GM19351 (cell line): ENCODE measurements around the gene REXO4.
"Not testable (repeated sequence)": the region's sequence is repeated elsewhere in the genome, so short reads cannot be mapped to it uniquely, and the experiment has no call there.

Experiments used
- ATAC-seq: cut with Tn5 transposase; IDR thresholded peaks from one replicate; pipeline ENCODE4 v1.9.1; 2021; ENCODE audit warnings: mild to moderate bottlenecking, moderate library complexity; ENCODE audit not compliant: unreplicated experiment

The REXO4 gene

DNA sequence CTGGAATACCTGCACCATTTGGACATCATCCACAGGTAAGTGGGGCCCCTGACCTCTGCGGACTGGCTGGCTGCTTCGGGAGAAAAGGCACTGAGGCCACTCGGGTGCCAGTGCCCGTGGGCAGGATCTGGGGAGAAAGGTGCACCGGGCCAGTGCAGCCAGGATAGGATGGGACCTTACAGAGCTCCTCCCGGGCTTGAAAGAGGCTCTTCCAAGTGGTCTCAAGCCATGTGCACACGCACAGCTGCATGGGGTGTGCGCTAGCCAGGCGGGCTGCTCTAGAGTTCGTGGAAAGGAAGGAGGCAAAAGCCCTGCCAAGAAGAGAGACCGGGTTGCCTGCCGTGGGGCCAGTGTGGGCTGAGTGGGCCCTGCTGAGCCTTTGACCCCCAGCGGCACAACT lies 28.2 kb downstream of the REXO4 start:
- no peak for ATAC-seq

DNA sequence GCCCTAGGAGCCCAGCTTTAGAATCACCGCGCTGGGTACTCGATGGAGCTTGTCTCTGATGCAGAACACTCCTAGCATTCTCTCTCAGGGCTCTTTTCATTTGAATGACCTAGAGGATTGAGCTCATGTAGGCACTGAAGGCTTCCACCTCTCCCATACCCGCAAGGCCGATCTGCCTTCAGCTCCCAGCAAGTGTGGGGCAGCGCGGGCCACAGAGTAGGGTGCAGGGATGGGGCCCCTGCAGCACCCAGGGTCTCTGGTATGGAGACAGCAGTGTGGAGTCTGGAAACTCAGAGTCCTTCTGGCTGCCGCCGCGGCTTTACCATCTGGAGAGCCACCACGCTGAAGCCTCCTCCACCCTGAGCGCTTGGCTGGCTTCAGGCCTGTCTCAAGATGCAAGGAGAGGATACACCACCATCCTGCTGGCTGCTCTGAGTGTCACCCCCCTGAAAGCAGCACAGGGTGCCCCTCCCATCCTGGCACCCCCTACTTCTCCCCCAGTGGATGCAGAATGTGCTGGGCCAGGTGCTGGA lies 28.7 kb downstream of the REXO4 start:
- no peak for ATAC-seq

DNA sequence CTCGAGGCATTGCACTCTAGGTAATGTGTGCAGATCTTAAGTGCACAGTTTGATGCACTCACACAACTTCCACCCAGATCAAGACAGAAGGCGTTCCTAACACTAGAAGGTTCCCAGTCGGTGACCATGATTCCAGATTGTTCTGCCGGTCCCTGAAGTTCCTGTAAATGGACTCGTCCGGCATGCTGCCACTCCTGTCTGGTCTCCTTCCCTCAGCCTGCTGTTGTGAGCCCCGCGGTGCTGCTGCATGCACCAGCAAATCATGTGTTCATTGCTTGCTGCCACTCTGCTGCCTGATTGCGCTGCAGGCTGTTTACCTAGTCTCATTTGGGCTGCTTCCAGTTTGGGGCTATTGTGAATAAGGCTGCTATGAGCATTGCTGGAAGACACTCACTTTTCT lies 30.1 kb downstream of the REXO4 start:
- no peak for ATAC-seq

DNA sequence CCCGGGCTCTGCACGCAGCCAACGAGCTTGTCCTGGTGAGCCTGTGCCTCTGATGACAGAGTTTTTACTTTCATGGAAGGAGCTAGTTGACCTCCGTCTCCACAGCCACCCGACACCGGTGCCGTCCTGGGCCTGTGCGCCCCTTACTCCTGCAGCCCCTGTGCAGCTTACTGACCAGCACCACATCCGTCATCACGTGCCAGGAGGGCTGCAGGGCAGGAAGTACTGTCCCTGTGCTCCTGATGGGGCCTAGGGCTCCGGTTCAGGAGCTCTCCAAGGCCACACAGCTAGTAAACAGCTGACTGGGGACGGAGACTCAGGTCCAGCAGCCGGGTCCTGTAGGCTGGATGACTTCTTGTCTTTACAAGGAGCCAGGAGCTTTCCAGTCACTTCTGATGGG lies 31.5 kb downstream of the REXO4 start:
- ATAC-seq = no peak

DNA sequence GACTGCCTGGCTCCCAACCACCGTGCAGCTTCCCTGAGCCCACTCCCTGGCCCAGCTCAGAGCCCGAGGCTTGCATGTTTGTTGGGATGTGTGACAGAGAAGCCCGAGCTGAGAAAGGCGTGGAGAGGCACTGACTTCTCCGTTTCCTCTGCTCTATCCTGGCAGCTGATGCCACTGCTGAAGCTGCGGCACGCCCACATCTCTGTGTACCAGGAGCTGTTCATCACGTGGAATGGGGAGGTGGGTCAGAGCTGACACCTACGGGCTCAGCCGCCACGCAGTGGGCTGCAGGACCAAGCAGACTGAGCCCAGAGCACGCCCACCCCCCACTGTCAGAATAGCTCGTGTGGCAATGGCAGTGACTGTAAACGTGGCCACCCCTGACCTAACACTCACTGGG lies 32.4 kb downstream of the REXO4 start:
- no peak for ATAC-seq

DNA sequence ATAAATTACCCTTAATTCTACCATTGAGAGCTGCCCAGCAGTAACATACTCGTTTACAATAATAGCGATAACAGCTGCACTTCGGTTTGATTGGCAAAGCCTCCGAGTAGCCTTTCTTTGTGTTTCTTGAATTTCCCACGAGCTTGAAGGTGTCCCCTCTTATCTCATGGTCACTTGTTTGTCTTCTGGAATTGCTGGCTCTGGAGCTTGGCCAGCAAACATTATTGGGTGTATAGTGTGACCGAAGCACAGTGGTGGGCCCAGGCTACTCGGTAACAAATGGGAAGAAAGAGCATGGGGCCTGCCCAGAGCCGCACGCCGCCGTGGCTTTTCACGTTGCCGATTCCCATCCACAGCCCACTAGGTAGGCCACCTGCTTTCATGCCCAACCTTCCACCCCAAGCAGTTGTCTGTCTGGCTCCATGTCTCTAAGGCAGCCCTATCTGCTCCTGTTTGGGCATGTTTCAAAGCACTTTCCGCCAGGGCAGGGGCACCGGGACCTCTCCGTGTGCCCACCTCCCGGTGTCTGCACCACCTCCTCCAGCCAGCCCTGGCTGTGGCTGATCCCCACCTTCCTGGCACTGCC lies 33.0 kb downstream of the REXO4 start:
- ATAC-seq = no peak

DNA sequence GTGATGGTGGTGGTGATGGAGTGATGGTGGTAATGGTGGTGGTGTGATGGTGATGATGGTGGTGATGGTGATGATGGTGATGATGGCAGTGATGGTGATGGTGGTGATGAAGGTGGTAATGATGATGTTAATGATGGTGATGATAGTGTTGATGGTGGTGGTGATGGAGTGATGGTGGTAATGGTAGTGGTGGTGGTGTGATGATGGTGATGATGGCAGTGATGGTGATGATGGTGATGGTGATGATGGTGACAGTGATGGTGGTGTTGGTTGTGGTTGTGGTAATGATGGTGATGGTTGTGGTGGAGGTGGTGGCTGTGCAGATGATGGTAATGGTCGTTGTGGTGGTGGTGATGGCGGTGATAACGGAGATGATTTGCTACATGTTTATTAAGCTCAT lies 34.4 kb downstream of the REXO4 start:
- ATAC-seq = no peak

DNA sequence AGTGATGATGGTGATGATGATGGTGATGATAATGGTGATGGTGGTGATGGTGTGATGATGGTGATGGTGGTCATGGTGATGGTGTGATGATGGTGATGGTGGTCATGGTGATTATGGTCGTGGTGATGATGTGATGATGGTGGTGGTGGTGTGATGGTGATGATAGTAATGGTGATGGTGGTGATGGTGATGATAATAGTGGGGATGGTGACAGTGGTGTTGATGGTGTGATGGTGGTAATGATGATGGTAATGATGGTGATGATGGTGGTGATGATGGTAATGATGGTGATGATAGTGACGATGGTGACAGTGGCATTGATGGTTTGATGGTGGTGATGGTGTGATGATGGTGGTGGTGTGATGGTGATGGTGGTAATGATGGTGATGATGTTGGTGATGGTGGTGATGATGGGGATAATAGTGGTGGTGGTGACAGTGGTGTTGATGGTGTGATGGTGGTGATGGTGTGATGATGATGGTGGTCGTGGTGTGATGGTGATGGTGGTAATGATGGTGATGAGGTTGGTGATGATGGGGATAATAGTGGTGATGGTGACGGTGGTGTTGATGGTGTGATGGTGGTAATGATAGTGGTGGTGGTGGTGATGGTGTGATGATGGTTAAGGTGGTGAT lies 35.2 kb downstream of the REXO4 start:
- ATAC-seq = no peak

DNA sequence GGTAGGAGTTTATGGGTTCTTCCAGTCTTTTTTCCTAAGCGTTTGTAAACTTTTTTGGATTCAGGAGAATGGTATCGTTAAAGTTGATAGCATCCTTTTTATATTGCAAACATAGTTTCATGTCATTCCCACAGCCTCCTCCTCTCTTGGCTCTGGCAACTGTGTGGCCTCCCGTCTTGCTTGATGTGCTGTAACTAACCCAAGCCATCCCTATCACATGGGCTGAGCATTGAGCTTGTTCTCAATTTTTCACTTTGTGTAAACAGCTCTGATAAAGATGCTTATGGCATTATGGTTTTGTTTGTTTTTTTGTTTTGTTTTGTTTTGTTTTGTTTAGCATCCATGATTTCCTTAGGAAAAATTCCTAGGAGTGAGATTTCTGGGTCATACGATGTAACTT lies 37.1 kb downstream of the REXO4 start:
- ATAC-seq = no peak

DNA sequence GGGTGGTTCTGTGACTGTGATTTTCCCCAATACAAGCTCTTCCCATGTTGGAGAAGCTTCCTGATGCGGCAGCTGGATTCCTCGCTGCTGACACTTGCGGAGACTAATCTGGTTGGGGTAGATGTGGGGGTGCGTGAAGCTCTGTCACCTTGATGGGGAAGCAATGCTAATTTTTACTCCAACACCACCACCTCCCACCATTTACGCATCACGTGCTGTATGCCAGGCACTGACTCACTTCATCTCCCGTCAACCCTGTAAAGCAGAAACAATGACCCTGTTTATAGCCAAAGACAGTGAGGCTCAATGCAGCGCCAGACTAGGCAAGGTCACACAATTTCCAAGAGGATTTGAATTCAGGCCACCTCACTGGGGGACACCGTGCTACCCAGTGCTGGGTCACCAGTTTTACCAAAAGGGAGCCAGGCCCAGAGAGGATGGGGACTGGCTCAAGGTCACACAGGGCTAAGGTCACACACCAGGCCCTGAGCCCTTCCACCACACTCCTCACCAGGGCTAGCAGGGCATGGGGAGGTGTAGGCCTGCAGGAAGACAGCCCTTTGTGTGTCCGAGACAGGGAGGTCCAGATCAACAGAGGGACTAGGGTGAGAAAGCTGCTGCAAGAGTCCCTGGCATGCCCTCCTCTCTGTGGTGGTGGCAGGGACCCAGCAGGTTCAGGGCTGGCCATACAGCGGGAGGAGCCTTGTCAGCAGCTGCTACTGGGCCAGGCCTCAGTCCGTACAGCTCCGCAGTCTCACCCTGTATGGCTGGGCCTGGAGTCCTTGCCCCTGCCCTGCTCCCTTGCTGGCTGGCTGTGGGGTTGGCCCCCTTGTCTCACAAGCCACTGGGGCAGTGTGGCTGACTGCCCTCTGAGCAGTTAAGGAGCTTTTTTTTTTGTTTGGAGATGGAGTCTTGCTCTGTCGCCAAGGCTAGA lies 38.4 kb downstream of the REXO4 start:
- no peak for ATAC-seq

DNA sequence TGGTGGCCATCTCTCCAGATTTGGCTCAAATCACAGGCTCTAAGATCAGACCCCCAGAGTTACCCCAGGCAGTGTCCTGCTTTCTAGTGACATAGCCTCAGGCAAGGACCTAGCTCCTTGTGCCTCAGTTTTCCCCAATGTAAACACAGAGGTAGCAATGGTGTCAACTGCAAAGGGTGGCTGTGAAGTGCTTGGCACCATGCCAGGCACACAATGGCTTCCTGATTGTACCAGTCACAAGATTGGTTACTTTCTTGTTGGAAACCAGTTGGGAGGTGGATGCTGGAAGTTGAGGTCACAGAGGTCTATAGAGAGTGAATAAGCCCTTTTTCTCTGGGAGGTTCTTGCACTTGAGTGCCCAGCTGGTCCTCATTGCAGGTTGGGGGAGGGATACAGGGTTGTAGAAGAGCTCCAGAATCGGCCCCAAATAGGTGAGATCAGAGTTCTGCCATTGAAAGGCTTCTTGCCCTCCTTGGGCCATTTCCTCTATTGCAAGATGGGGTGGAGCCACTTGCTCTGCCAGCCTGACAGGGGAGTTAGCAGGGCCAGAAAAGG lies 39.3 kb downstream of the REXO4 start:
- ATAC-seq = no peak

DNA sequence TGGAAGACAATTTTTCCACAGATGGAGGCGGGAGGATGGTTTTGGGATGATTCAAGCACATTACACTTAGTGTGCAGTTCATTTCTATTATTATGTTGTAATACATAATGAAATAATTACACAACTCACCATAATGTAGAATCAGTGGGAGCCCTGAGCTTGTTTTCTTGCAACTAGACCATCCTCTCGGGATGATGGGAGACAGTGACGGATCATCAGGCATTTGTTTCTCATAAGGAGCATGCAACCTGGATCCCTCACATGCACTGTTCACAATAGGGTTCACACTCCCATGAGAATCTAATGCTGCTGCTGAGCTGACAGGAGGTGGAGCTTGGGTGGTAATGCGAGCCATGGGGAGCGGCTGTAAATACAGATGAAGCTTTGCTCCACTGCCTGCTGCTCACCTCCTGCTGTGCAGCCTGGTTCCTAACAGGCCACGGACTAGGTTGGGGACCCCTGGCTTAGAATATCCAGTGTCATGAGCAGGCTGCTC lies 40.0 kb downstream of the REXO4 start:
- ATAC-seq = no peak

DNA sequence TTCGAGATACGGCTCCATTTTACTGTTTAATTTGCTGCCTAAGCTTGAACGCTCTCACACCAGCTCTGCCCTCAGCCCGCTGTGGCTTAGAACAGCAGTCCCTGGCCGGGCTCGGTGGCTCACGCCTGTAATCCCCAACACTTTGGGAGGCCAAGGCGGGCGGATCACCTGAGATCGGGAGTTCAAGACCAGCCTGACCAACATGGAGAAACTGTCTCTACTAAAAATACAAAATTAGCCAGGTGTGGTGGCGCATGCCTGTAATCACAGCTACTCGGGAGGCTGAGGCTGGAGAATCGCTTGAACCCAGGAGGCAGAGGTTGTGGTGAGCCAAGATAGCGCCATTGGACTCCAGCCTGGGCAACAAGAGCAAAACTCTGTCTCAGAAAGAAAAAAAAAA lies 40.5 kb downstream of the REXO4 start:
- ATAC-seq = not testable (repeated sequence)

DNA sequence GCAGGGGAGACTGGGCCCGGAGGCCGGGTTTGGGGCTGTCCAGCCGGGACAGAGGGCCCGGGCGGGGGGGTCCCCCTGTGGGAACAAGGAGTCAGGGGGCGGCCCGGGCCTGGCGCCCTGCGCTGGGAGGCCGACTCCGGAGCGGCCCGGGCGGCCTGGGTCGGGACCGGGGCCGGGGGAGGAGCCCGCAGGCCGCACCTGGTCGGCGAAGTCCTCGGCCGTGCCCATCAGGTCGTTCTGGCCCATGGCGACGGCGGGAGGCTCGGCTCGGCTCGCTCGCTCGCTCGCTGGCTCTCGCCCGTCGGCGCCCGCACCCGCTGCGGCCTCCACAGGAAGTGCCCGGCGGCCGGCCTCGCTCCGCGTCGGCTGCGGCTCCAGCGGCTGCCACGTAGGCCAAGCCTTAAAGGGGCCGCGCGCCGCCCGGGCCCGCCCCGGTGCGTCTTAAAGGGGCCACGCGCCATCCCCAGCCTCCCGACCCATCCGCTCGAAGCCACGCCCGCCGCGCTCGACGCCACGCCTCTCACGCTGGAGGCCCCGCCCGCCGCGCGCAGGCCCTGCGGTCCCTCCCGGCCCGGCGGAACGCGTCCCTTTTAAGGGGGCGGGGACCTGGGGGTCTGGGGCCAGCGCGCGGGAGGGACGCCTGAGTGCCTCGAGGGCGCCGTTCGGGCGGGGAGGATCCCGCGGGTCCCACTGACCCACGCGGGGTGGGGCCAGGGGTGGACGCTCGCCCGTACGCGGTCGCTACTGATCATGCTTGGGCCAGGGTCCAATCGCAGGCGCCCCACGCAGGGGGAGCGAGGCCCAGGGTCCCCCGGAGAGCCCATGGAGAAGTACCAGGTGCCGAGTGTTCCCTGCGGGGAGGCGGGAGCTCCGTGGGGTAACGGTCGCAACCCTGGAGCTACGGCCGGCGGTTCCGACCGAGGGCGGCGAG lies 41.8 kb downstream of the REXO4 start, which contains the start of the genes STKLD1 and SURF4:
STKLD1 (plus strand) TSS at position 643 of the 931 bp plus-strand sequence; CDS start at position 751, 108 bp downstream.
SURF4 (minus strand) TSS at position 337 of the 931 bp plus-strand sequence; CDS start at position 246, 91 bp downstream.
- peak; percentile 92 for ATAC-seq

DNA sequence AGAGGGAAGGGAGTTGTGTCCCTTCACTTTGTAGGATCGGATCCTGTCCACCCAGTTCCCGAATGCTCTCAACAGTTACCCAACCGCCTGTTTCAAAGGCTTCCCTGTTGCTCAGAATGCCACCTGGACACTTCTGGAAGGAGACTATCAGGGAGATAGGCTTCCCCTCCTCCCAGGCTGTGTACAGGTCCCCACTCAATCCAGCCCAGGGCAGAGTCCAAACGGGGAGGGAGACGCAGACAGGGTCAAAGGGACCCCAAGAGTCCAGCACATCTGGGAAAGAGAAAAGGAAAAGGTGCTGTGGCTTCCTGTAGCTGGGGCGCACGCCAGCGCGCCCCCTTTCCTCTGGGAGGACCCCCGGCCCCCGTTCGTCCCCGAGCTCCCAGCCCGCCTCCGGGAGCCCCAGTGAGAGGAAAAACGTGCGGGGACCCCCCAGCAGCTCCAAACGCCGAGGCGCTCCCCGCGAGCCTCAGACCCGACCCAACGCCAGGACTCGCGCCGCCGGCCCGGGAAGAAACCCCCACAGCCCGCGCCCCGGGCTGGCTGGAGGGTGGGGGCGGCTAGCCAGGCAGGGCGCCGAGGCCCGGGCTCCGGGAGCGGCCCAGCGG lies 42.6 kb downstream of the REXO4 start:
- ATAC-seq = peak; percentile 7

DNA sequence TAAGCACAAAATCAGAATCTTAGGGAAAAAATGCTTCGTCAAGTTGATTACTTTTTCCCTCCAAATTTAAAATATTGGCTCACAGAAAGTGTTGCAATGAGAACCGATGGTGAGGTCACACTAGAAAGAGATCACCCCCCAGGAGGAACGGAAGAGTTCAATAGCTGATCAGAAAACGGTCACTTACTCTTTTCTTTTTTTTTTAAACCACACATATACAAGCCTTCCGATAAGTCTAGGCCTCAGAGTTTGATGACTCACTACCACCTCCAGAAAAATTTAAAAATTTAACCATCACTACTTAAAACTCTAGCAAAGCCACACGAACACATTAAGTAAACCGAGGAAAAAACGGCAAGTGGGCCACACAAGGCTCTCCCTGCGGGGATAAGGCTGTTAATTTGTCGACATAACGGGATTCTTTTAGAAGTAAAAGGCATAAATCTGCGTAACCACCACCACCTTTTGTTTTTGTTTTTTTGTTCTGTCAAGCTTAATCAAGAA lies 43.1 kb downstream of the REXO4 start:
- ATAC-seq = no peak

DNA sequence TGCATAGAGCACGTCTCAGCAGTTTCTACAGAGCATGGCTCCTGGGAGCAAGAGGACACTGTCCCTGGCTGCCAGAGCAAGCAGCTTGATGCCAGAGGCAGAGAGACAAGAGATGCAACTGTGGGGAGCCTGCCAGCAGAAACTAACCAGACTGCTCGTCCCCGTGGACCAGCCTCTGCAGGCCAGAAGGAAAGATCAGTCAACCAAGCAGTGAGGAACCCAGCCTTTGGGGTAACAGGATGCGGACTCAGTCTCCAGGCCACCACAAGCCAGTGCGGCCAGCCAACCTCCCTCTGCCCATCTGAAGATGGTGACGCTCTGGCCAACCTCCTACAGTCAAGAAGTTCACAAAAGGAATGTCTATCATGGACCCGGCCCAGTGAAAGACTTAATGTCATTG lies 45.7 kb downstream of the REXO4 start:
- no peak for ATAC-seq

DNA sequence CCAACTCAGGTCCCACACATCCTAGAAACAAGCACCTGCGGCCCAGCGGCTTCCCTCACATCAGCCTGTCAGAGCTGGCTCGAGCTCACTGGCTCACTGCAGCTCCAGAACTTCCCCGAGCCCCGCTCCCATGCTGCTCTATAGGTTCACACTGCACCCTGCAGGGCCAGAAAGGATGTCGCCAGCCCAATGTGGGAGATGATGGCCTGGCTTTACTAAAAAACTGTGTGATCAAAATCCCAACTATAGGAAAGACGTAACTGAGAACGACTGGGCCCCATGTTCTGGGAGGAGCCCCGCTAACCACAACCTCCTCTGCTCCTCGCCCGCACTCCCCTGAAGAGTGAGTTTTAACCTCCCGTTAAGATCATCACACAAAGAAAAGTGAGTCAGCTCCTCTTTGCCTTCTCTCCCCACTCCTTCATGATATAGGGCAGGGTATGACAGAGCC lies 46.5 kb downstream of the REXO4 start:
- no peak for ATAC-seq

DNA sequence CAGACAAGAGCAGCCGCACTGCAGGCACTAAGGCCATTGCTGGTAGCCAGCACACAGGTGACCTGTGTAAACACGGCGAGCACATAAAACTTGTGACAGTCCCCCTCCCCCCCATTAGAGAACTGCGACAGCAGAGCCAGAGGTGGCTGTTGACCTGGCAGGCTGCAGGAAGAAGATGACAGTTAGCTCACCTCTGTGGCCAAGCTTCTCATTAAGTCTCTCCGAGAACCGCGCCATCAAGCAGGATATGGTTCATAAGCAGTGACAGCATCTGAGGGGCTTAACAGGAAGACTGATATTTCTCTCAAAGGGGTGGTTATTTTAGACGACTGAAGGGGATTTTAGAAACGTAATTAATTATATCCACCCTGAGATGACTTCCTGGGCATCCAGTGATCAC lies 47.1 kb downstream of the REXO4 start:
- no peak for ATAC-seq
